ENCODE results near the gene RNASE1.
"Not testable (repeated sequence)": the region's sequence is repeated elsewhere in the genome, so short reads cannot be mapped to it uniquely, and the experiment has no call there.

The RNASE1 gene

GRCh38 chr14:20769421-20769820 lies 33.2 kb downstream of the RNASE1 start:
- no peak for DNase-seq

GRCh38 chr14:20768593-20768892 lies 34.1 kb downstream of the RNASE1 start:
- DNase-seq: no peak

GRCh38 chr14:20760950-20761349 lies 41.7 kb downstream of the RNASE1 start:
- DNase-seq: no peak

GRCh38 chr14:20759465-20759864 lies 43.2 kb downstream of the RNASE1 start:
- DNase-seq: not testable (repeated sequence)

- peak; percentile 41 to 44 for DNase-seq
Measured at GRCh38 chr14:20757965-20758364, 44.7 kb downstream of the RNASE1 start.

GRCh38 chr14:20755037-20755436 lies 47.6 kb downstream of the RNASE1 start:
- no peak for DNase-seq

- DNase-seq: no peak
Measured at GRCh38 chr14:20754308-20754707, 48.3 kb downstream of the RNASE1 start.

- DNase-seq: no peak
Measured at GRCh38 chr14:20751963-20752562, 50.6 kb downstream of the RNASE1 start.
